Uterus (tissue), 2 donors: ENCODE measurements around the gene UBQLN3.

ENCODE experiments used
- CTCF ChIP-seq, 4 experiments: fragments of 200-600 bp in 2 of 4; fragments of 450-650 bp in 2 of 4; sonication (generic) in 2 of 4; IDR thresholded peaks; one replicate each; pipeline ENCODE4 v1.5.1; 2016 to 2019; ENCODE audit warnings: antibody characterized with exemption in 4 of 4, mild to moderate bottlenecking in 2 of 4, moderate library complexity in 1 of 4
- POLR2A ChIP-seq, 2 donors: fragments of 450-650 bp; IDR thresholded peaks; one replicate each; pipeline ENCODE4 v1.6.1; 2016; ENCODE audit warnings: antibody characterized with exemption in 2 of 2, mild to moderate bottlenecking in 1 of 2, moderate library complexity in 1 of 2

GRCh38 chr11:5486421-5486820 is 23.3 kb downstream of the UBQLN3 start:
- TF ChIP-seq CTCF (IDR thresholded peaks at IDR 0.05) (no peak), POLR2A (IDR thresholded peaks at IDR 0.05) (no peak)
